H7 (cell line): ENCODE results near the gene ARF6. TPM values are rescaled to one million over a fixed set of nuclear protein-coding genes. Genes with fewer than 3 reads are reported as not detected.
"Not testable (repeated sequence)": the region's sequence is repeated elsewhere in the genome, so short reads cannot be mapped to it uniquely, and the experiment has no call there.

ENCODE experiments used
- DNase-seq: peaks from one replicate; pipeline ENCODE4 v3.0.0; 2012
- H3K27me3 ChIP-seq: 2 replicates; pipeline ENCODE4 v1.6.0; 2011; ENCODE audit warnings: mild to moderate bottlenecking, low read length; ENCODE audit not compliant: control insufficient read depth, insufficient read depth
- H3K36me3 ChIP-seq: replicated peaks from 2 replicates; pipeline ENCODE4 v1.5.1; 2011; ENCODE audit warnings: low read length; ENCODE audit not compliant: control insufficient read depth, insufficient read depth
- H3K4me3 ChIP-seq: 2 replicates; pipeline ENCODE4 v1.5.1; 2011; ENCODE audit warnings: low read depth, mild to moderate bottlenecking, control low read depth, low read length, moderate library complexity; ENCODE audit not compliant: insufficient read depth
- total RNA-seq: library from RNA; depleted of rRNA; stranded (reverse); fragments of >200 nt; shearing (Covaris generic); gene quantifications from 2 replicates; pipeline ENCODE4 v1.2.3, GENCODE V29; 2014; rRNA removed

The ARF6 gene
- total RNA-seq, 1 experiment from 2014 or later = 38.6 TPM

- Histone ChIP-seq H3K4me3 (no peak overlapping the region), H3K27me3 (no peaks in the 10 kb centered on the region), H3K36me3 (no peaks in the 10 kb centered on the region)
- no peak for DNase-seq
Observed at GRCh38 chr14:49935526-49935925, 42.6 kb downstream of the ARF6 start.

GRCh38 chr14:49936246-49936645, 43.4 kb downstream of the ARF6 start:
- DNase-seq, H3K27me3 ChIP-seq, H3K4me3 ChIP-seq, H3K36me3 ChIP-seq: not testable (repeated sequence)

GRCh38 chr14:49936882-49937281, 44.0 kb downstream of the ARF6 start:
- not testable (repeated sequence) for H3K4me3 ChIP-seq, DNase-seq, H3K36me3 ChIP-seq, H3K27me3 ChIP-seq

- DNase-seq = not testable (repeated sequence)
Observed at GRCh38 chr14:49939215-49939614, 46.3 kb downstream of the ARF6 start.

GRCh38 chr14:49939884-49940510, 47.1 kb downstream of the ARF6 start:
- DNase-seq = no peak
- H3K36me3 ChIP-seq = no peaks in the 10 kb centered on the region
- no peak overlapping the region for H3K4me3 ChIP-seq
- H3K27me3 ChIP-seq = no peaks in the 10 kb centered on the region

More at GRCh38 chr14:49939215-49939614, 46.3 kb downstream of the ARF6 start:
- H3K36me3 ChIP-seq, H3K4me3 ChIP-seq, H3K27me3 ChIP-seq: not testable (repeated sequence)

- Histone ChIP-seq H3K4me3 (no peak overlapping the region), H3K27me3 (no peaks in the 10 kb centered on the region), H3K36me3 (no peaks in the 10 kb centered on the region)
- no peak for DNase-seq
Observed at GRCh38 chr14:49940808-49941421, 48.0 kb downstream of the ARF6 start.

GRCh38 chr14:49942090-49942489, 49.2 kb downstream of the ARF6 start:
- no peak for DNase-seq
- Histone ChIP-seq H3K36me3 (no peaks in the 10 kb centered on the region), H3K4me3 (no peak overlapping the region), H3K27me3 (no peaks in the 10 kb centered on the region)

- H3K4me3 ChIP-seq = no peak overlapping the region
- no peak for DNase-seq
- H3K27me3 ChIP-seq = no peaks in the 10 kb centered on the region
- H3K36me3 ChIP-seq = no peaks in the 10 kb centered on the region
Observed at GRCh38 chr14:49944501-49944900, 51.6 kb downstream of the ARF6 start.

GRCh38 chr14:49945448-49946319, 52.8 kb downstream of the ARF6 start:
- Histone ChIP-seq H3K36me3 (no peaks in the 10 kb centered on the region), H3K4me3 (no peak overlapping the region), H3K27me3 (no peaks in the 10 kb centered on the region)
- DNase-seq = no peak

Other genes starting within 250 kb of the ARF6 start
- gene POLE2, start 204.9 kb upstream of the ARF6 start, total RNA-seq = 30.8 and 36.5 TPM in 2 replicates
- gene KLHDC1, start 200.0 kb upstream of the ARF6 start, total RNA-seq = 0.07 and 0.38 TPM in 2 replicates
- 71.5 and 102 TPM in 2 replicates for gene KLHDC2, start 124.9 kb upstream of the ARF6 start, total RNA-seq
- gene NEMF, start 40.3 kb upstream of the ARF6 start, total RNA-seq = 35.8 and 40.0 TPM in 2 replicates
- 8.2 and 8.4 TPM in 2 replicates for gene VCPKMT, start 223.5 kb downstream of the ARF6 start, total RNA-seq